Fibroblast of lung (primary cell): ENCODE results near the gene GSG1L. TPM values are rescaled to one million over a fixed set of nuclear protein-coding genes. Genes with fewer than 3 reads are reported as not detected.

ENCODE experiments used
- DNase-seq, 2 donors: peaks; one replicate each; pipeline versions ENCODE4 v3.0.0 to v3.0.0-alpha.2; 2010; ENCODE audit warnings: low read depth in 2 of 2
- H2AFZ ChIP-seq: 2 replicates; pipeline ENCODE4 v1.5.1; 2012; ENCODE audit warnings: low read length, control low read depth, inconsistent platforms
- H3K27ac ChIP-seq: 2 replicates; pipeline ENCODE4 v1.5.1; 2011; ENCODE audit warnings: low read length, control low read depth; ENCODE audit not compliant: insufficient read depth
- H3K27me3 ChIP-seq: 2 replicates; pipeline ENCODE4 v1.5.1; 2011; ENCODE audit warnings: mild to moderate bottlenecking, low read length; ENCODE audit not compliant: control insufficient read depth, insufficient read depth
- H3K36me3 ChIP-seq: 2 replicates; pipeline ENCODE4 v1.5.1; 2011; ENCODE audit warnings: low read length; ENCODE audit not compliant: control insufficient read depth, insufficient read depth
- H3K4me1 ChIP-seq: 2 replicates; pipeline ENCODE4 v1.5.1; 2011; ENCODE audit warnings: low read length; ENCODE audit not compliant: control insufficient read depth, insufficient read depth; ENCODE audit errors: extremely low read depth
- H3K4me2 ChIP-seq: 2 replicates; pipeline ENCODE4 v1.5.1; 2011; ENCODE audit warnings: low read length, control low read depth; ENCODE audit not compliant: insufficient read depth; ENCODE audit errors: extremely low read depth
- H3K4me3 ChIP-seq, 4 experiments: fragments of 200-600 bp in 1 of 4; sonication (generic) in 1 of 4; replicated peaks in 1 of 4; 2 replicates each; pipeline ENCODE4 v1.5.1; 2011 to 2016; ENCODE audit warnings: low read length in 4 of 4, low read depth in 3 of 4, mild to moderate bottlenecking in 3 of 4, control low read depth in 2 of 4, inconsistent platforms in 1 of 4, mixed read lengths in 1 of 4; ENCODE audit not compliant: insufficient read depth in 1 of 4; ENCODE audit errors: control extremely low read depth in 1 of 4
- H3K79me2 ChIP-seq: 2 replicates; pipeline ENCODE4 v1.5.1; 2012; ENCODE audit warnings: mild to moderate bottlenecking, low read length, inconsistent platforms; ENCODE audit not compliant: control insufficient read depth, insufficient read depth
- H3K9ac ChIP-seq: 2 replicates; pipeline ENCODE4 v1.5.1; 2011; ENCODE audit warnings: mild to moderate bottlenecking, low read length, control low read depth; ENCODE audit not compliant: insufficient read depth
- H3K9me3 ChIP-seq: 2 replicates; pipeline ENCODE4 v1.5.1; 2012; ENCODE audit warnings: low read depth, low read length; ENCODE audit not compliant: control insufficient read depth, insufficient read depth
- H4K20me1 ChIP-seq: 2 replicates; pipeline ENCODE4 v1.5.1; 2011; ENCODE audit warnings: low read length; ENCODE audit not compliant: control insufficient read depth, insufficient read depth; ENCODE audit errors: extremely low read depth
- EZH2 ChIP-seq: IDR thresholded peaks from 2 replicates; pipeline ENCODE4 v1.5.1; 2012; ENCODE audit warnings: low read length, control low read depth, mild to moderate bottlenecking; ENCODE audit errors: missing control alignments
- polyA plus RNA-seq, 2 donors: library from polyadenylated mRNA; depleted of rRNA in 1 of 2; stranded (reverse) in 1 of 2; unstranded in 1 of 2; fragments of >200 nt; gene quantifications; 2 replicates each; pipeline ENCODE4 v1.2.1, GENCODE V29; 2011 to 2012; ENCODE audit warnings: missing spikeins in 1 of 2
- total RNA-seq: library from RNA; depleted of rRNA; stranded (reverse); fragments of >200 nt; gene quantifications from 2 replicates; pipeline ENCODE4 v1.2.1, GENCODE V29; 2014
- TF ChIP-seq, protein P1 (sequence below), 2 donors: IDR thresholded peaks in 1 of 2; conservative IDR thresholded peaks in 1 of 2; 1 replicate in 1 of 2; 2 replicates in 1 of 2; pipeline ENCODE4 v1.5.1; 2011 to 2012; ENCODE audit warnings: low read length in 2 of 2, control low read depth in 1 of 2, inconsistent platforms in 1 of 2, low read depth in 1 of 2, mild to moderate bottlenecking in 1 of 2

Gene GSG1L
- total and polyA plus RNA-seq, 2 donors (not counting 1 experiment from before 2014, with no cell fraction given): not detected

- H4K20me1 ChIP-seq: no peaks in the 10 kb centered on the region
- DNase-seq: peak; percentile 77 to 85
- H3K9me3 ChIP-seq: no peaks in the 10 kb centered on the region
- H3K4me1 ChIP-seq: no peaks in the 10 kb centered on the region
- H3K36me3 ChIP-seq: no peaks in the 10 kb centered on the region
- no peaks in the 10 kb centered on the region for H3K27me3 ChIP-seq
- no peaks in the 10 kb centered on the region for H3K79me2 ChIP-seq
- H3K4me3 ChIP-seq: no peak overlapping the region
- H3K4me2 ChIP-seq: no peak overlapping the region
- H3K9ac ChIP-seq: no peak overlapping the region
- H3K27ac ChIP-seq: no peak overlapping the region
- TF ChIP-seq, protein P1, sequence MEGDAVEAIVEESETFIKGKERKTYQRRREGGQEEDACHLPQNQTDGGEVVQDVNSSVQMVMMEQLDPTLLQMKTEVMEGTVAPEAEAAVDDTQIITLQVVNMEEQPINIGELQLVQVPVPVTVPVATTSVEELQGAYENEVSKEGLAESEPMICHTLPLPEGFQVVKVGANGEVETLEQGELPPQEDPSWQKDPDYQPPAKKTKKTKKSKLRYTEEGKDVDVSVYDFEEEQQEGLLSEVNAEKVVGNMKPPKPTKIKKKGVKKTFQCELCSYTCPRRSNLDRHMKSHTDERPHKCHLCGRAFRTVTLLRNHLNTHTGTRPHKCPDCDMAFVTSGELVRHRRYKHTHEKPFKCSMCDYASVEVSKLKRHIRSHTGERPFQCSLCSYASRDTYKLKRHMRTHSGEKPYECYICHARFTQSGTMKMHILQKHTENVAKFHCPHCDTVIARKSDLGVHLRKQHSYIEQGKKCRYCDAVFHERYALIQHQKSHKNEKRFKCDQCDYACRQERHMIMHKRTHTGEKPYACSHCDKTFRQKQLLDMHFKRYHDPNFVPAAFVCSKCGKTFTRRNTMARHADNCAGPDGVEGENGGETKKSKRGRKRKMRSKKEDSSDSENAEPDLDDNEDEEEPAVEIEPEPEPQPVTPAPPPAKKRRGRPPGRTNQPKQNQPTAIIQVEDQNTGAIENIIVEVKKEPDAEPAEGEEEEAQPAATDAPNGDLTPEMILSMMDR (conservative IDR thresholded peaks at IDR 0.05 in 1 of 2, IDR thresholded peaks at IDR 0.05 in 1 of 2; ENCODE audit: low read depth in 1 of 2, low read length in 2 of 2): peak in 1 of 2 donors; percentile 36
- no peak for TF ChIP-seq EZH2
- no peak overlapping the region for H2AFZ ChIP-seq
Measured at GRCh38 chr16:27748868-27749546, 314.5 kb downstream of the GSG1L start.

- no peak for DNase-seq
- H2AFZ ChIP-seq: no peak overlapping the region
- H3K27me3 ChIP-seq: no peaks in the 10 kb centered on the region
- no peak overlapping the region for H3K27ac ChIP-seq
- H3K36me3 ChIP-seq: no peaks in the 10 kb centered on the region
- no peaks in the 10 kb centered on the region for H3K79me2 ChIP-seq
- no peak overlapping the region for H3K4me3 ChIP-seq
- no peaks in the 10 kb centered on the region for H3K4me1 ChIP-seq
- no peaks in the 10 kb centered on the region for H3K9me3 ChIP-seq
- no peaks in the 10 kb centered on the region for H4K20me1 ChIP-seq
- no peak overlapping the region for H3K9ac ChIP-seq
- no peak for TF ChIP-seq EZH2
- TF ChIP-seq, protein P1 (conservative IDR thresholded peaks at IDR 0.05 in 1 of 2, IDR thresholded peaks at IDR 0.05 in 1 of 2; ENCODE audit: low read depth in 1 of 2, low read length in 2 of 2): no peak
- H3K4me2 ChIP-seq: no peak overlapping the region
Measured at GRCh38 chr16:27747946-27748345, 315.6 kb downstream of the GSG1L start.

- Histone ChIP-seq H3K9me3 (no peaks in the 10 kb centered on the region), H3K36me3 (no peaks in the 10 kb centered on the region), H3K27ac (no peak overlapping the region), H2AFZ (no peak overlapping the region), H3K4me2 (no peak overlapping the region), H4K20me1 (no peaks in the 10 kb centered on the region), H3K79me2 (no peaks in the 10 kb centered on the region), H3K4me1 (no peaks in the 10 kb centered on the region), H3K27me3 (no peaks in the 10 kb centered on the region), H3K4me3 (no peak overlapping the region), H3K9ac (no peak overlapping the region)
- TF ChIP-seq, protein P1 (conservative IDR thresholded peaks at IDR 0.05 in 1 of 2, IDR thresholded peaks at IDR 0.05 in 1 of 2; ENCODE audit: low read depth in 1 of 2, low read length in 2 of 2): no peak
- no peak for TF ChIP-seq EZH2
- DNase-seq: no peak
Measured at GRCh38 chr16:27746076-27746855, 317.2 kb downstream of the GSG1L start.
